ENCODE results near the gene UVRAG.
"Not testable (repeated sequence)": the region's sequence is repeated elsewhere in the genome, so short reads cannot be mapped to it uniquely, and the experiment has no call there.

The UVRAG gene

DNA sequence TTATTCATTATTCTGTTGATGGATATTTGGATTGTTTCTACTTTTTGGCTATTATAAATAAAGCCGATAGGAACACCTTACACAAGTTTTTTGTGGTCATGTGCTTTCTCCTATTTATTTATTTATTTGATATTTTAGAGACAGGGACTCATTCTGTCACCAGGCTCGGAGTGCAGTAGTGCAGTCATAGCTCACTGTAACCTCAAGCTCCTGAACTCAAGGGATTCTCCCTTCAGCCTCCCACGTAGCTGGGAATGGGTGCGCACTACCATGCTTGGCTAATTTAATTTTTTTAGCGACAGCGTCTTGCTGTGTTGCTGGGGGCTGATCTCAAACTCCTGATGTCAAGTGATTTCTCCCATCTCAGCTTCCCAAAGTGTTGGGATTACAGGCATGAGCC, 135.1 kb downstream of the UVRAG start:
- Mint-ChIP-seq H3K4me3 (no peak overlapping the region), H3K4me1 (peaks cover 2% of the 10 kb centered on the region), H3K27me3 (no peaks in the 10 kb centered on the region), H3K36me3 (no peaks in the 10 kb centered on the region), H3K27ac (no peak overlapping the region), H3K9me3 (no peaks in the 10 kb centered on the region)
- no peak for DNase-seq
- CTCF ChIA-PET: no interaction called here

DNA sequence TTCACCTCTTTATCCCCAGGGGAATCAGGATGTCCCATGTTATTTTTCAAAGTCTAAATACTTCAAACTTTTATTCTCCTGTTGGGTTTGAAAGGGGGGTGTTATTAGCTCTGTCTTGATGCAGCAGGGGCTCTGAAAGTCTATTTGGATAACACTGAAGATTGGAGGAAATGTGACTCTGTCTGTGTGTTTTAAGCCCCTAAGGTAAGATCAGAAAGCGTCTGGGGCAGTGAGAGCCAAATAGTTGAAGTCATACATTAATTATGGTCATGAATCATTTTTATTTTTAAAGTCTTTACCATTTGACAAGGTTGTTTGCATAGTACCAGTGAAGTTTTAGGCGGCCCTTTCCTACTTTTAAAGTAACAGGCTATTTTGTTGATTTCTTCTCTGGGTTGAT, 139.0 kb downstream of the UVRAG start:
- no peaks in the 10 kb centered on the region for H3K4me1 Mint-ChIP-seq
- CTCF ChIA-PET: no interaction called here
- H3K4me3 Mint-ChIP-seq: no peak overlapping the region
- no peak for DNase-seq
- peaks cover 2% of the 10 kb centered on the region for H3K36me3 Mint-ChIP-seq
- H3K27me3 Mint-ChIP-seq: no peaks in the 10 kb centered on the region
- H3K9me3 Mint-ChIP-seq: no peaks in the 10 kb centered on the region
- H3K27ac Mint-ChIP-seq: no peak overlapping the region

DNA sequence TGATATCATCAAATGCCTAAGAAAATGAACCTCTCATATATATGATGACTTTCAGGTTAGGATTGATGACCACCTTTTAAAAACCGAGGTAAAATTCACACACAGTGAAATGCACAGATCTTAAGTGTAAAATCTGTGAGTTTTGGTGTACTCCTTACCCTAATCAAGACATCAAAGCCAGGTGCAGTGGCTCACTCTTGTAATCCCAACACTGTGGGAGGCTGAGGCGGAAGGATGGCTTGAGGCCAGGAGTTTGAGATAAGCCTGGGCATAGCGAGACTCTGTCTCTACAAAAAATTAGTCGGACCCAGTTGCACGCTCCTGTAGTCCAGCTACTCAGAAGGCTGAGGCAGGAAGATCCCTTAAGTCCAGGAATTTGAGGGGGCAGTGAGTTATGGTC, 140.4 kb downstream of the UVRAG start:
- no peak overlapping the region for H3K4me3 Mint-ChIP-seq
- DNase-seq: no peak
- no peaks in the 10 kb centered on the region for H3K9me3 Mint-ChIP-seq
- H3K4me1 Mint-ChIP-seq: no peaks in the 10 kb centered on the region
- peaks cover 2% of the 10 kb centered on the region for H3K36me3 Mint-ChIP-seq
- no peaks in the 10 kb centered on the region for H3K27me3 Mint-ChIP-seq
- no peak overlapping the region for H3K27ac Mint-ChIP-seq
- CTCF ChIA-PET: no interaction called here

DNA sequence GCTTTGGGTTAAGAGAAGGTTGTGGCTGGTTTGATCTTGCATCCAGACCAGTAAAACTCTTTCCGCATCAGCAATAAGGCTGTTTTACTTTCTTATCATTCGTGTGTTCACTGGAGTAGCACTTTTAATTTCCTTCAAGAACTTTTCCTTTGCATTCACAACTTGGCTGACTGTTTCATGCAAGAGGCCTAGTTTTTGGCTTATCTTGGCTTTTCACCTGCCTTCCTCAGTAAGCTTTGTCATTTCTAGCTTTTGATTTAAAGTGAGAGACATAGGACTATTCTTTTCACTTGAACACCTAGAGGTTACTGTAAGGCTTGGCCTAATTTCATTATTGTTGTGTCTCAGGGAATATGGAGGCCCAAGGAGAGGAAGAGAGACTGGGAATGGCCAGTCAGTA, 144.5 kb downstream of the UVRAG start:
- H3K27me3 Mint-ChIP-seq: no peaks in the 10 kb centered on the region
- CTCF ChIA-PET: no interaction called here
- no peak overlapping the region for H3K4me3 Mint-ChIP-seq
- no peaks in the 10 kb centered on the region for H3K9me3 Mint-ChIP-seq
- DNase-seq: no peak
- no peak overlapping the region for H3K27ac Mint-ChIP-seq
- H3K36me3 Mint-ChIP-seq: peaks cover 2% of the 10 kb centered on the region
- H3K4me1 Mint-ChIP-seq: no peaks in the 10 kb centered on the region

DNA sequence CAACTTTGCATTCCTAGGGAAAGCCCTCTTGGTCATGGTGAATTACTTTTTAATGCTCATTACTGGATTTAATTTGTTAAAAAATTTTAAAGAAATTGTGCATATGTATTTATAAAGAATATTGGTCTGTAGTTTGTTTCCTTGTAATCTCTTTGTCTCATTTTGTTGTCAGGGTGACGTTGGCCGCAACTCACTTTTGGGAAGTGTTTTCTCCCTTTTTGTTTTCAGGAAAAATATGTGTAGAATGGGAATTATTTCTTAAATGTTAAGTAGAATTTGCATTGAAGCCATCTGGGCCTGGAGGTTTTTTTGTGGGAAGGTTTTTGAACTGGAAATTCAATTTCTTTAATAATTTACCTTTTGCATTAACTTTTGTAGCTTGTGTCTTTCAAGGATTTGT, 149.1 kb downstream of the UVRAG start:
- no peak overlapping the region for H3K4me3 Mint-ChIP-seq
- H3K27ac Mint-ChIP-seq: no peak overlapping the region
- no peak for DNase-seq
- no peaks in the 10 kb centered on the region for H3K27me3 Mint-ChIP-seq
- no peaks in the 10 kb centered on the region for H3K9me3 Mint-ChIP-seq
- CTCF ChIA-PET: no interaction called here
- H3K36me3 Mint-ChIP-seq: peaks cover 3% of the 10 kb centered on the region
- H3K4me1 Mint-ChIP-seq: no peaks in the 10 kb centered on the region

DNA sequence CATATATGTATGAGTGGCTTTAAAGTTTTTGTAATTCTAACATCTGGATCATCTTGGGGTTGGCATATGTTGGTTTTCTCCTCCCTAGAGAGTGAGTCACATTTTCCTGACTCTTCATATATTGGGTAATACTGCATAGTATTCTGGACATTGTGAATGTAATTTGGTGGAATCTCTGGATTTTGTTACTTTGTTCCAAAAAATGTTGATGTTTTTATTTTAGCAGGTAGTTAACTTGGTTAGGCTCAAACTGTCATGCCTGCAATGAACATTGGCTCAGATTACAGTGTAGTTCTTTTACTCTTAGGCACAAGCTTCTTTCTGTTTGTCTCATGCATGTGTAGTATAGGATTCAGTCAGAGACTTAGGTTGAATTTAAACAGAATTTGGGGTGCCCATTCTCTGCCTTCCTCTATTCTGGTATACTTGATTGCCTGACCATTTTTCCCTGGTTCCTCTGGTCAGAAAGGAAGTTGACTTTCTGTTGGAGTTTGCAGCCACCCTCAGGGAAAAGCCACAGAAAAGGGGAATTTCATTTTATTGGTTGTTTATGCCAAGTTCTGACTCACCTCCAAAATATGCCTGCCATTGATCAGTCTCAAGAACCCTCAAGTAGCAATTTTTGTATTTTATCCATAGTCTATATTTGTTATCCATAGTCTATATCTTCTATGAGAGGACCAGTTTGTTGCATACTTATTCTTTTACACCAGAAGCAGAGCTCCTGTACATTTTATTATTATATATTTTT, 151.7 kb downstream of the UVRAG start:
- no peak overlapping the region for H3K4me3 Mint-ChIP-seq
- H3K27ac Mint-ChIP-seq: no peak overlapping the region
- CTCF ChIA-PET: no interaction called here
- H3K27me3 Mint-ChIP-seq: no peaks in the 10 kb centered on the region
- H3K9me3 Mint-ChIP-seq: no peaks in the 10 kb centered on the region
- no peaks in the 10 kb centered on the region for H3K4me1 Mint-ChIP-seq
- DNase-seq: no peak
- peaks cover 3% of the 10 kb centered on the region for H3K36me3 Mint-ChIP-seq

DNA sequence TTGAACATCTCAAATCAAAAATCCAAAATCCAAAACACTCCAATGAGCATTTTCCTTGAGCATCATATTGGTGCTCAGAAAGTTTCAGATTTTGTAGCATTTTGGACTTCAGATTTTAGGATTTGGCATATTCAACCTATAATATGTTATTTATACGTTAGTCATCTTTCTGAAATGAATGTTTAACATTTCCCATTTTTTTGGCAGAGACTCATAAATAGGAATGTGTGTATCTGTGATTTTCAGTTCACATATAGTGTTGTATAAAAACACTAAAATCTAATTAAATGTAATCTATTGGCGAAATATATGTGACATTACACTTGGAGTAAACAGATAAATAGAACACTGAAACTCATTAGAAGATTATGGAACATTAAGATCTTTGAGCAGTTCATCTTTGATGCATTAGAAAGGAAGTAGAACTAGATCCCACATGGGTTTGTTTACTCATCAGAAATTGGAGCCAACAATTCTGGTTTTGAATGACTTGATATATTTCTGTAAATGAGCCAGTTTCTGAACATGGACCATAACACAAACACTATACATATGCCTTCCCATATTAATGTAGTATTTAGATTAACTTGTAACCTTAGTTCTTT, 153.1 kb downstream of the UVRAG start:
- Mint-ChIP-seq H3K9me3 (peaks cover 3% of the 10 kb centered on the region), H3K4me1 (no peaks in the 10 kb centered on the region), H3K27me3 (no peaks in the 10 kb centered on the region), H3K36me3 (peaks cover 9% of the 10 kb centered on the region), H3K4me3 (no peak overlapping the region), H3K27ac (no peak overlapping the region)
- no peak for DNase-seq
- CTCF ChIA-PET: no interaction called here

DNA sequence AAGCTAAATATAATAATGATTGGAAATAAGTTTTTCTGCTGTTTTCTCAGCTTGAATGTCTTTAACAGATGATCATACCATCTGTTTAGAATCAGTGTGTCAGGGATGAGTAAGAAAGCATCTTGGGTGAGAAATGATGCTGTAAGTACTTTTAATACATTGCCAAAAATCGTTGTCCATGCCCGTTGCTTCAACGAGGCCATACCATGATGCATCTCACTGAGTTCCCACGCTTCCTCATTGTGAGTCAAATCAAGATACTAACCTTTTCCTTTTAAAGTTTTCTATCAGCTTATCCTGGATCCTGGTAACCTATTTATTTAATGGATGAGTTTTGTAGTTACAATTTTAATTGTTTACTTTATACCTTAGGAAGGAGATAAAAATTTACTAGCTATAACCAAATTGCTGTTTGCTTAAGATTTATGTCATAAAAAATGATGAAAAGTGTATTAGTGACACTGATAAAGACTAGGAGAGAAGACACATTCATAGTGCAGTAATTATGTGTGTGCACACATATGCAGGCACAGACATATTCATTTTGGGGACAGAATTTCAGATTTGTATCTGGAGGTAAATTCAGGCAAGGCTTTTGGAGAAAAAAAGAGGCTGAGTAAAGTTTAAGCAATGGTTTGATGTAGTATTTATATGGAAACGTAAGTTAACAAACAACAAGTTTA, 154.8 kb downstream of the UVRAG start:
- Mint-ChIP-seq H3K9me3 (peaks cover 11% of the 10 kb centered on the region), H3K27ac (no peak overlapping the region), H3K4me3 (no peak overlapping the region), H3K4me1 (no peaks in the 10 kb centered on the region), H3K27me3 (no peaks in the 10 kb centered on the region), H3K36me3 (peaks cover 10% of the 10 kb centered on the region)
- DNase-seq: no peak
- CTCF ChIA-PET: no interaction called here

DNA sequence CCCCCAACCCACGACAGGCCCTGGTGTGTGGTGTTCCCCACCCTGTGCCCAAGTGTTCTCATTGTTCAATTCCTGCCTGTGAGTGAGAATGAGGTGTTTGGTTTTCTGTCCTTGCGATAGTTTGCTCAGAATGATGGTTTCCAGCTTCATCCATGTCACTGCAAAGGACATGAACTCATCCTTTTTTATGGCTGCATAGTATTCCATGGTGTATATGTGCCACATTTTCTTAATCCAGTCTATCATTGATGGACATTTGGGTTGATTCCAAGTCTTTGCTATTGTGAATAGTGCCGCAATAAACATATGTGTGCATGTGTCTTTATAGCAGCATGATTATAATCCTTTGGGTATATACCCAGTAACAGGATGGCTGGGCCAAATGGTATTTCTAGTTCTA, 158.7 kb downstream of the UVRAG start:
- H3K27me3 Mint-ChIP-seq, H3K4me1 Mint-ChIP-seq, H3K27ac Mint-ChIP-seq, H3K4me3 Mint-ChIP-seq, H3K36me3 Mint-ChIP-seq, CTCF ChIA-PET, DNase-seq: not testable (repeated sequence)
- H3K9me3 Mint-ChIP-seq: peaks cover 11% of the 10 kb centered on the region

DNA sequence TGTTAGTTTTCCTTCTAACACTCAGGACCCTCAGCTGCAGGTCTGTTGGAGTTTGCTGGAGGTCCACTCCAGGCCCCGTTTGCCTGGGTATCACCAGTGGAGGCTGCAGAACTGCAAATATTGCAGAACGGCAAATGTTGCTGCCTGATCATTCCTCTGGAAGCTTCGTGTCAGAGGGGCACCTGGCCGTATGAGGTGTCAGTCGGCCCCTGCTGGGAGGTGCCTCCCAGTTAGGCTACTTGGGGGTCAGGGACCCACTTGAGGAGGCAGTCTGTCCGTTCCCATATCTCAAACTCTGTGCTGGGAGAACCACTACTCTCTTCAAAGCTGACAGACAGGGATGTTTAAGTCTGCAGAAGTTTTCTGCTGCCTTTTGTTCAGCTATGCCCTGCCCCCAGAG, 164.1 kb downstream of the UVRAG start:
- H3K27me3 Mint-ChIP-seq, H3K27ac Mint-ChIP-seq: not testable (repeated sequence)
- peaks cover 11% of the 10 kb centered on the region for H3K36me3 Mint-ChIP-seq

DNA sequence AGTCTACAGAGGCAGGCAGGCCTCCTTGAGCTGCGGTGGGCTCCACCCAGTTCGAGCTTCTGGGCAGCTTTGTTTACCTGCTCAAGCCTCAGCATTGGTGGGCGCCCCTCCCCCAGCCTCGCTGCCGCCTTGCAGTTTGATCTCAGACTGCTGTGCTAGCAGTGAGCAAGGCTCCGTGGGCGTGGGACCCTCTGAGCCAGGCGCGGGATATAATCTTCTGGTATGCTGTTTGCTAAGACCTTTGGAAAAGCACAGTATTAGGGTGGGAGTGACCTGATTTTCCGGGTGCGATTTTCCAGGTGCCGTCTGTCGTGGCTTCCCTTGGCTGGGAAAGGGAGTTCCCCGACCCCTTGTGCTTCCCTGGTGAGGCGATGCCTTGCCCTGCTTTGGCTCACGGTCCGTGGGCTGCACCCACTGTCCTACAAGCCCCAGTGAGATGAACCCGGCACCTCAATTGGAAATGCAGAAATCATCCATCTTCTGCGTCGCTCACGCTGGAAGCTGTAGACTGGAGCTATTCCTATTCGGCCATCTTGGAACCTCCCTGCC, 164.5 kb downstream of the UVRAG start:
- not testable (repeated sequence) for H3K27me3 Mint-ChIP-seq, DNase-seq, H3K27ac Mint-ChIP-seq, H3K4me3 Mint-ChIP-seq, H3K9me3 Mint-ChIP-seq, H3K4me1 Mint-ChIP-seq
- peaks cover 12% of the 10 kb centered on the region for H3K36me3 Mint-ChIP-seq
- CTCF ChIA-PET: interaction anchor here (0.6 kb wide), 1 partner anchor 274 kb away, joined by 3 read pairs; no protein-coding TSS in a partner anchor

More for the DNA sequence above, 164.1 kb downstream of the UVRAG start:
- H3K9me3 Mint-ChIP-seq, DNase-seq, H3K4me1 Mint-ChIP-seq, H3K4me3 Mint-ChIP-seq, CTCF ChIA-PET: not testable (repeated sequence)

DNA sequence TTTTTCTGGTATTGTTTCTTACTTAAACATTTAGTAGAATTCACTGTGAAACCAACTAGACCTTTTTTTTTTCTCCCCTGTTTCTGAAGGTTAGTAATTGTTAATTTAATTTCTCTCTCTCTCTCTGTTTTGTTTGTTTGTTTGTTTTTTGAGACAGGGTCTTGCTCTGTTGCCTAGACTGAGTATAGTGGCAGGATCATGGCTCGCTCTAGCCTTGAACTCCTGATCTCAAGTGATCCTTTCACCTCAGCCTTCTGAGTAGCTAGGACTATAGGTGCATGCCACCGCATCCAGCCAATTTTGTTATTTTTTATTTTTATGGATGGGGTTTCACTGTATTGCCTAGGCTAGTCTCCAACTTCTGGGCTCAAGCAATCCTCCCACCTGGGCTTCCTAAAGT, 165.0 kb downstream of the UVRAG start:
- Mint-ChIP-seq H3K4me3 (no peak overlapping the region), H3K27ac (no peak overlapping the region)

DNA sequence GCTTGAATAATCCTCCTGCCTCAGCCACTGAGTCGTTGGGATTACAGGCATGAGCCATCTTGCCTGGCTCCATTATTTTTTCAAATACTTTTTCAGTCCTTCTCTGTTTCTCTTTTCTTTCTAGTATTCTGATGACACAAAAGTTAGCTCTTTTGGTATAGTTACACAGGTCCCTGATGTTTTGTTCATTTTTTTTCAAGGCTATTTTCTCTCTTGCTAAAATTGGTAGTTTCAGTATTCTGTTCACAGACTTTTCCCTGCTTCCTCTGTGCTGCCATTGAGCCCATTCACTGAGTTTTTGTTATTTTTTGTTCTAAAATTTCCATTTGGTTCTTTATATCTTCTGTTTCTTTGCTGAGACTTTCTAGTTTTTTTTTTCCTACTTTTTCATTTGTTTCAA, 166.5 kb downstream of the UVRAG start:
- no peak for DNase-seq
- Mint-ChIP-seq H3K4me1 (no peaks in the 10 kb centered on the region), H3K27ac (no peak overlapping the region), H3K4me3 (no peak overlapping the region), H3K27me3 (no peaks in the 10 kb centered on the region), H3K36me3 (peaks cover 12% of the 10 kb centered on the region), H3K9me3 (no peaks in the 10 kb centered on the region)
- CTCF ChIA-PET: no interaction called here

More for the DNA sequence above, 165.0 kb downstream of the UVRAG start:
- CTCF ChIA-PET: interaction anchor here (0.6 kb wide), 1 partner anchor 274 kb away, joined by 3 read pairs; no protein-coding TSS in a partner anchor
- DNase-seq: no peak
- peaks cover 12% of the 10 kb centered on the region for H3K36me3 Mint-ChIP-seq
- no peaks in the 10 kb centered on the region for H3K4me1 Mint-ChIP-seq
- no peaks in the 10 kb centered on the region for H3K9me3 Mint-ChIP-seq
- H3K27me3 Mint-ChIP-seq: no peaks in the 10 kb centered on the region

DNA sequence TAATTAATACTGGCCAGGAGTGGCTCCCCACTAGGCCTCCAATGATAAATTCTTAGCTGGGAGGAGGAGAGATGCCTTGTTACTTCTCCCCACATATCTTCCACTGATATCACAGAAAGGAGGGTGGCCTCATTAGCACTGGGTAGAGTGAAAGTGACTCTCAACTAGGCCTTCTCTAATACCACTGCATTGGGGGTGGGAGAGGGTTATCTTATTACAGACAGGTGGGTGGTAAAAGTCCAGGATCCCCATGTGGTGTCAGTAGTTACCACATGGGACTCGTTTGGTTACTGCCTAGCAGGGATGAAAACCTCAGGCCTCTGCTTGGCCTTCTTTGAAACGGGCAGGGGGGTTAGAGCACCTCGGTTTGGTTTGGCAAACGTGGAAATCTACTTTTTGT, 167.3 kb downstream of the UVRAG start:
- H3K4me3 Mint-ChIP-seq: no peak overlapping the region
- H3K9me3 Mint-ChIP-seq: no peaks in the 10 kb centered on the region
- DNase-seq: no peak
- no peak overlapping the region for H3K27ac Mint-ChIP-seq
- peaks cover 12% of the 10 kb centered on the region for H3K36me3 Mint-ChIP-seq
- H3K4me1 Mint-ChIP-seq: no peaks in the 10 kb centered on the region
- H3K27me3 Mint-ChIP-seq: no peaks in the 10 kb centered on the region
- CTCF ChIA-PET: no interaction called here

DNA sequence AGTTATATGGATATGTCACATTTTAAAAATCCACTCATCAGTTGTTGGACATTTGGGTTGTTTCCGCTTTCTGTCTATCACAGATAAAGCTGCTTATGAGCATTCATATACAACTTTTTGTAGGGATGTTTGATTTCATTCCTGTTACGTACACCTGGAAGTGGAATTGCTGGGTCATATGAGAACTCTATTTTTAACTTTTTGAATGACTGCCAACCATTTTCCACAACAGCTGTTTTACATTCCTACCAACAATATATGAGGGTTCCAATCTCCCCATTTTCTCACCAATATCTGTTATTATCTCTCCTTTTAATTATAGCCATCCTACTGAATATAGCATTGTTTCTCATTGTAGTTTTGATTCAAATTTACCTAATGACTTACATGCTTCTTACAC, 172.0 kb downstream of the UVRAG start:
- Mint-ChIP-seq H3K4me3 (no peak overlapping the region), H3K27me3 (no peaks in the 10 kb centered on the region), H3K36me3 (peaks cover 10% of the 10 kb centered on the region), H3K4me1 (peaks cover 7% of the 10 kb centered on the region), H3K9me3 (no peaks in the 10 kb centered on the region), H3K27ac (no peak overlapping the region)
- no peak for DNase-seq
- CTCF ChIA-PET: no interaction called here
